Measurements from ENCODE around the gene LONP2.

DNA sequence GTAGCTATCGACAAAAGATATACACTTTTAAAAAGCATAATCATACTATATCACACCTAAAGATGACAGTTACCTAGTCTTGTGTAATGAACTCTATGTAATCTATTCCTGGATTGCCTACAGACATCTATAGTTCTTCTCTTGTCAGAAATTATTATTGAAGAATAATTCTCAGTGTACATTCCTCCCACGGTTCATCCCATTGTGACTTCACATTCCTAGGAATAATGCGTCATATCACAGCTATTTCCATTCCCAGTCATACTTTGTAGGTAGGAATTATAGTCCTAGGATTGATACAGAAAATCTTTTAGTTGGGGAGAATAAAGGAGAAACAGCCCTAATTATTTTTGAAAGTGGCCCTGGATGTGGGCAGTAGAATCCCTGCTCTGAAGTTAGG, 47.2 kb downstream of the LONP2 start:
- TF ChIP-seq, protein P1, sequence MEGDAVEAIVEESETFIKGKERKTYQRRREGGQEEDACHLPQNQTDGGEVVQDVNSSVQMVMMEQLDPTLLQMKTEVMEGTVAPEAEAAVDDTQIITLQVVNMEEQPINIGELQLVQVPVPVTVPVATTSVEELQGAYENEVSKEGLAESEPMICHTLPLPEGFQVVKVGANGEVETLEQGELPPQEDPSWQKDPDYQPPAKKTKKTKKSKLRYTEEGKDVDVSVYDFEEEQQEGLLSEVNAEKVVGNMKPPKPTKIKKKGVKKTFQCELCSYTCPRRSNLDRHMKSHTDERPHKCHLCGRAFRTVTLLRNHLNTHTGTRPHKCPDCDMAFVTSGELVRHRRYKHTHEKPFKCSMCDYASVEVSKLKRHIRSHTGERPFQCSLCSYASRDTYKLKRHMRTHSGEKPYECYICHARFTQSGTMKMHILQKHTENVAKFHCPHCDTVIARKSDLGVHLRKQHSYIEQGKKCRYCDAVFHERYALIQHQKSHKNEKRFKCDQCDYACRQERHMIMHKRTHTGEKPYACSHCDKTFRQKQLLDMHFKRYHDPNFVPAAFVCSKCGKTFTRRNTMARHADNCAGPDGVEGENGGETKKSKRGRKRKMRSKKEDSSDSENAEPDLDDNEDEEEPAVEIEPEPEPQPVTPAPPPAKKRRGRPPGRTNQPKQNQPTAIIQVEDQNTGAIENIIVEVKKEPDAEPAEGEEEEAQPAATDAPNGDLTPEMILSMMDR (IDR thresholded peaks at IDR 0.05): no peak
- no peak for TF ChIP-seq POLR2A (IDR thresholded peaks at IDR 0.05; ENCODE audit: low read depth)

Measured in esophagus muscularis mucosa (tissue), 3 donors.